OCI-LY1 (cell line): ENCODE data around the gene RALBP1.

Source experiments
- H2AFZ ChIP-seq: fragments of 200-600 bp; sonication (generic), shearing (Covaris generic); 2 replicates; pipeline ENCODE4 v1.6.0; 2014; ENCODE audit warnings: antibody characterized with exemption, mild to moderate bottlenecking, low read length
- H3F3A ChIP-seq: fragments of 200-600 bp; sonication (generic), shearing (Covaris generic); 2 replicates; pipeline ENCODE4 v1.6.0; 2014; ENCODE audit warnings: mild to moderate bottlenecking, antibody characterized with exemption, low read length, moderate library complexity; ENCODE audit not compliant: insufficient read depth
- H3K27ac ChIP-seq: fragments of 200-600 bp; sonication (generic); 2 replicates; pipeline ENCODE4 v1.5.1; 2014; ENCODE audit warnings: low read length, mixed run types, mild to moderate bottlenecking, low read depth; ENCODE audit not compliant: poor library complexity, severe bottlenecking
- H3K27me3 ChIP-seq: fragments of 200-600 bp; sonication (generic); 2 replicates; pipeline ENCODE4 v1.6.0; 2014; ENCODE audit warnings: antibody characterized with exemption, mild to moderate bottlenecking, low read length, moderate library complexity; ENCODE audit not compliant: insufficient read depth
- H3K36me3 ChIP-seq: fragments of 200-600 bp; sonication (generic); 2 replicates; pipeline ENCODE4 v1.6.1; 2014; ENCODE audit warnings: mild to moderate bottlenecking, antibody characterized with exemption, low read length, moderate library complexity, mixed read lengths; ENCODE audit not compliant: insufficient read depth
- H3K4me1 ChIP-seq: fragments of 200-600 bp; sonication (generic); 2 replicates; pipeline ENCODE4 v1.5.1; 2014; ENCODE audit warnings: mild to moderate bottlenecking, low read length, moderate library complexity; ENCODE audit not compliant: insufficient read depth, severe bottlenecking
- H3K4me2 ChIP-seq: fragments of 200-600 bp; sonication (generic), shearing (Covaris generic); 2 replicates; pipeline ENCODE4 v1.6.1; 2014; ENCODE audit warnings: low read length
- H3K4me3 ChIP-seq: fragments of 200-600 bp; sonication (generic); 2 replicates; pipeline ENCODE4 v1.5.1; 2014; ENCODE audit warnings: low read length, low read depth, mild to moderate bottlenecking, mixed read lengths; ENCODE audit not compliant: poor library complexity, severe bottlenecking
- H3K79me2 ChIP-seq: fragments of 200-600 bp; shearing (Covaris generic); 2 replicates; pipeline ENCODE4 v1.6.1; 2016; ENCODE audit warnings: mixed run types, low read length, mixed read lengths; ENCODE audit not compliant: insufficient read depth
- H3K9ac ChIP-seq: fragments of 200-600 bp; sonication (generic), shearing (Covaris generic); 2 replicates; pipeline ENCODE4 v1.6.1; 2014; ENCODE audit warnings: mild to moderate bottlenecking, low read length, mixed read lengths
- H3K9me2 ChIP-seq: fragments of 200-600 bp; sonication (generic), shearing (Covaris generic); 2 replicates; pipeline ENCODE4 v1.6.1; 2014; ENCODE audit warnings: low read depth, mild to moderate bottlenecking, low read length, mixed read lengths
- H3K9me3 ChIP-seq: fragments of 200-600 bp; shearing (Covaris generic); 2 replicates; pipeline ENCODE4 v1.6.1; 2014; ENCODE audit warnings: low read length, mixed read lengths
- H4K20me1 ChIP-seq: fragments of 200-600 bp; sonication (generic), shearing (Covaris generic); 2 replicates; pipeline ENCODE4 v1.6.0; 2016; ENCODE audit warnings: mild to moderate bottlenecking, low read length; ENCODE audit not compliant: insufficient read depth
- EZH2 ChIP-seq: fragments of 200-600 bp; sonication (generic), shearing (Covaris generic); IDR thresholded peaks from 2 replicates; pipeline ENCODE4 v1.8.0; 2017; ENCODE audit warnings: borderline replicate concordance, mixed run types, mild to moderate bottlenecking, antibody characterized with exemption, low read length, moderate library complexity, mixed read lengths
- TF ChIP-seq, protein P1 (sequence below): fragments of 200-600 bp; sonication (generic), shearing (Covaris generic); IDR thresholded peaks from 2 replicates; pipeline ENCODE4 v1.5.1; 2017; ENCODE audit warnings: mild to moderate bottlenecking, antibody characterized with exemption, low read length, moderate library complexity, mixed read lengths

The RALBP1 gene

DNA sequence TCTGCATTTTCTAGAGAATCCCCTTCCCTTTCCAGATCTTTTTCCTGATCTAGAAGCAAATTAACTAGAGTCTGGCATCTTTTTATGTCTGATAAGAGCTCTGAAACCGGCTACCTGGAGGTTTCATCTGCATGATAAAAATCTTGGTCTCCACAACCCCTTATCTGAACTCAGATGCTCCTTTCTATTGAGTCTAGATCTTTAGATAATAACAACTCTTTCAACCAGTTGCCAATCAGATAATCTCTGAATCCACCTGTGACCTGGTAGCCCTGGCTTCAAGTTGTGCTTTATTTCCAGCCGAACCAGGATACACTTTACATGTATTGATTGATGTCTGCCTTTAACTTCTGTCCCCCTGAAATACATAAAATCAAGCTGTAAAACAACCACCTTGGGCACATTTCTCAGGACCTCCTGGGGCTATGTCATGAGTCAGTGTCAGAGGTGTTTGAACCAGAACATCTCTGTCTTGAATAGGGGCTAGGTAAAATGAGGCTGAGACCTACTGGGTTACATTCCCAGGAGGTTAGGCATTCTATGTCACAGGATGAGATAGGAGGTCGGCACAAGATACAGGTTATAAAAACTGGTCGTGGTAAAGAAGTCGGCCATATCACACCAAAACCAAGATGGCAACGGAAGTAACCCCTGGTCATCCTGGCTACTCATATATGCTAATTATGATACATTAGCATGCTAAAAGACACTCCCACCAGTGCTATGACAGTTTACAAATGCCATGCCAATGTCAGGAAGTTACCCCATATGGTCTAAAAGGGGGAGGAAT, 20.8 kb downstream of the RALBP1 start:
- TF ChIP-seq EZH2, result no peak
- TF ChIP-seq, protein P1, sequence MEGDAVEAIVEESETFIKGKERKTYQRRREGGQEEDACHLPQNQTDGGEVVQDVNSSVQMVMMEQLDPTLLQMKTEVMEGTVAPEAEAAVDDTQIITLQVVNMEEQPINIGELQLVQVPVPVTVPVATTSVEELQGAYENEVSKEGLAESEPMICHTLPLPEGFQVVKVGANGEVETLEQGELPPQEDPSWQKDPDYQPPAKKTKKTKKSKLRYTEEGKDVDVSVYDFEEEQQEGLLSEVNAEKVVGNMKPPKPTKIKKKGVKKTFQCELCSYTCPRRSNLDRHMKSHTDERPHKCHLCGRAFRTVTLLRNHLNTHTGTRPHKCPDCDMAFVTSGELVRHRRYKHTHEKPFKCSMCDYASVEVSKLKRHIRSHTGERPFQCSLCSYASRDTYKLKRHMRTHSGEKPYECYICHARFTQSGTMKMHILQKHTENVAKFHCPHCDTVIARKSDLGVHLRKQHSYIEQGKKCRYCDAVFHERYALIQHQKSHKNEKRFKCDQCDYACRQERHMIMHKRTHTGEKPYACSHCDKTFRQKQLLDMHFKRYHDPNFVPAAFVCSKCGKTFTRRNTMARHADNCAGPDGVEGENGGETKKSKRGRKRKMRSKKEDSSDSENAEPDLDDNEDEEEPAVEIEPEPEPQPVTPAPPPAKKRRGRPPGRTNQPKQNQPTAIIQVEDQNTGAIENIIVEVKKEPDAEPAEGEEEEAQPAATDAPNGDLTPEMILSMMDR, result no peak
- no peak overlapping the region for H3K4me3 ChIP-seq
- H3K4me1 ChIP-seq, result no peaks in the 10 kb centered on the region
- no peaks in the 10 kb centered on the region for H4K20me1 ChIP-seq
- peaks cover 16% of the 10 kb centered on the region for H3K36me3 ChIP-seq
- H3F3A ChIP-seq, result no peaks in the 10 kb centered on the region
- H2AFZ ChIP-seq, result no peak overlapping the region
- peaks cover 57% of the 10 kb centered on the region for H3K79me2 ChIP-seq
- no peak overlapping the region for H3K4me2 ChIP-seq
- H3K27me3 ChIP-seq, result no peaks in the 10 kb centered on the region
- H3K9ac ChIP-seq, result no peak overlapping the region
- H3K27ac ChIP-seq, result no peak overlapping the region
- H3K9me3 ChIP-seq, result peaks cover 13% of the 10 kb centered on the region
- H3K9me2 ChIP-seq, result no peaks in the 10 kb centered on the region

DNA sequence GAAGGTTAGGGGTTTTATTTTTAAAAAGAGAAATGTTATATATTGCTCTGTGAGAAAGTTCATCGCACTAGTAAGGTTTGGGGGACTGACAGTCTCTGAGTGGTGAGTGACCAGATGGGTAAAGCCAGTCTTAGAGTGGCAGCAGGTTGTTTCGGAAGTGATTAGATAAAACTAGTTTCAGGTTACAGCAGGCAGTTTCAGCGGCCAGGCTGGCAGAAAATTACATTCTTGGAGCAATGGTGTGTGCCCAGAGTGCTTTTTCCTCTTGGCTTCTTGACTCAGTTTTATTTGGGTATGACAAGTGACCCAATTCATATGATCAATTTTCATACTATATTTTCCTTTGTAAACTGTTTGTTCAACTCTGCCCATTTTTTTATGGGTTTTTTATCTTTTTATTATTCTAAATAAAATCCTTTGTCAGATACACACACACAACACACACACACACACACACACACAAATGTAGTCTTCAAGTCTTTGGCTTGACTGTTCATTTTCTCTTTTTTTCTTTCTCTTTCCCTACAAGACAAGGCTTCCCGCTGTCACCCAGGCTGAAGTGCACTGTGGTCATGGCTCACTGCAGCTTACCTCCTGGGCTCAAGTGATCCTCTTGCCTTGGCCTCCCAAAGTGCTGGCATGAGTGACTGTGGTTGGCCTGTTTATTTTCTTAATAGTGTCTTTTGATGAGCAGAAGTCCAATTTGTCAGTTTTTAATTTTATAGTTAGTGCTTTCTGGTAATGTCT, 30.9 kb downstream of the RALBP1 start:
- Histone ChIP-seq H3F3A (no peaks in the 10 kb centered on the region), H3K4me1 (peaks cover 6% of the 10 kb centered on the region), H3K36me3 (peaks cover 13% of the 10 kb centered on the region), H4K20me1 (no peaks in the 10 kb centered on the region), H3K9ac (no peak overlapping the region), H3K79me2 (peaks cover 78% of the 10 kb centered on the region), H3K27me3 (no peaks in the 10 kb centered on the region), H3K9me2 (no peaks in the 10 kb centered on the region), H2AFZ (no peak overlapping the region), H3K4me3 (no peak overlapping the region), H3K9me3 (peaks cover 7% of the 10 kb centered on the region; the same call in 1 of the 2 replicates), H3K4me2 (no peak overlapping the region), H3K27ac (no peak overlapping the region)
- TF ChIP-seq EZH2, result no peak
- TF ChIP-seq, protein P1, result no peak

DNA sequence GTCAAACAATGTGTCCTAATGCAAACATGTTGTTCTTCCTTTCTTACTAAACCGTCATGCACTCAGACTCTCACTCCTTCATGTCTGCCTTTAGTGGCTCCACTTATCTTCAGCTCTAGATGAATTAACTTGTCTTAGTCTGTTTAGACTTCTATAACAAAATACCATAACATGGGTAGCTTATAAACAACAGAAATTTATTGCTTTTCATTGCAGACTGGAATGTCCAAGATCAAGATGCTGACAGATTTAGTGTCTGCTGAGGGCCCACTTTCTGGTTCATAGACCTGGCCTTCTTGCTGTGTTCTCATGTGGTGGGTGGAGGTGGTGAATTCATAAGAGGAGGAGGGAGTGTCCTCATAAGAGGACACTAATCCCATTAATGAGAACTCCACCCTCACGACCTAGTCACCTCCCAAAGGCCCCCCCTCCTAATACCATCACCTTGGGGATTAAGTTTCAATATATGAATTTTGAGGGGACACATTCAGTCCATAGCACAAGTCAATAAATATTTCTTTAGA, 32.3 kb downstream of the RALBP1 start:
- H4K20me1 ChIP-seq, result no peaks in the 10 kb centered on the region

More for the DNA sequence above, 32.3 kb downstream of the RALBP1 start:
- H3K4me3 ChIP-seq, result no peak overlapping the region
- no peaks in the 10 kb centered on the region for H3F3A ChIP-seq
- H3K9ac ChIP-seq, result no peak overlapping the region
- no peaks in the 10 kb centered on the region for H3K9me2 ChIP-seq
- H3K27me3 ChIP-seq, result no peaks in the 10 kb centered on the region
- no peak overlapping the region for H3K27ac ChIP-seq
- peaks cover 7% of the 10 kb centered on the region; the same call in 1 of the 2 replicates for H3K9me3 ChIP-seq
- peaks cover 6% of the 10 kb centered on the region for H3K4me1 ChIP-seq
- no peak overlapping the region for H2AFZ ChIP-seq
- H3K79me2 ChIP-seq, result peaks cover 81% of the 10 kb centered on the region
- 0 out of 2 replicates have a peak, but pooled peaks cover 4% of the 10 kb centered on the region for H3K36me3 ChIP-seq
- TF ChIP-seq EZH2, result no peak
- TF ChIP-seq, protein P1, result no peak
- no peak overlapping the region for H3K4me2 ChIP-seq
